GM19023 (cell line): Measurements from ENCODE around the gene HMGCS2.
"Not testable (repeated sequence)": the region's sequence is repeated elsewhere in the genome, so short reads cannot be mapped to it uniquely, and the experiment has no call there.

Experiments
- ATAC-seq: cut with Tn5 transposase; IDR thresholded peaks from one replicate; pipeline ENCODE4 v1.9.1; 2021; ENCODE audit warnings: mild to moderate bottlenecking, moderate library complexity; ENCODE audit not compliant: unreplicated experiment

The HMGCS2 gene

DNA sequence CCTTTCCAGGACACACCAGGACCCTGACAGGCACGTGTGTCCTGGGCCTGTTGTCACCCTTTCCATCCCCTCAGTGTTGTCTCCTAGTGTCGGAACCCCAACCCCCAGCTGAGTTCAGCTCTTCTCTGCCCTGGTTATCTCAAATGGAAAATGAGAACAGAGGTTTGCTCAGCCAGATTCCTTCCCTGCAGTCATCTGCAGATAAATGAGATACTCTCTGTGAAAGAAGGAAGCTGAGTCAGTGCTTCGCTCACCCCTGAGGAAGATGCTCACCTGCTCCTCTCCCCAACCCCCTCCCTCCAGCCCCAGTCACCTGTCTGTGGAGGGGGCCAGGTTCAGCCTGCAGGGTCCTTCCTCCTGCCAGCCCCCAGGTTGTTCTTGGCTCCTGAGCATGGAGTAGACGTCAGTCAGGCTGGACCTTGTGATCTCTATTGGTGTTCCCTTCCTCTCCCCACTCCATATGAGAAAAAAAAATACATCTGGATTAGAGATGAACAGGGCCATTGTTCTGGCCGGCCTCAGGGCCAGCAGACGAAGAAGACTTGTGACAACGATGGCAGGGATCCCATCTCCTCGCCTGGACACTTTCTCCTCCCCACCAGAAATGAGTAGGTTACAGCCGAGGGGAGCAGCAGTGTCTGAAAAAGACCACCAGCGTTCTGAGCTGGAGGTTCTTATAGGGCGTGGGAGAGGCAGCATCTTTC is 36.1 kb downstream of the HMGCS2 start:
- ATAC-seq = no peak

DNA sequence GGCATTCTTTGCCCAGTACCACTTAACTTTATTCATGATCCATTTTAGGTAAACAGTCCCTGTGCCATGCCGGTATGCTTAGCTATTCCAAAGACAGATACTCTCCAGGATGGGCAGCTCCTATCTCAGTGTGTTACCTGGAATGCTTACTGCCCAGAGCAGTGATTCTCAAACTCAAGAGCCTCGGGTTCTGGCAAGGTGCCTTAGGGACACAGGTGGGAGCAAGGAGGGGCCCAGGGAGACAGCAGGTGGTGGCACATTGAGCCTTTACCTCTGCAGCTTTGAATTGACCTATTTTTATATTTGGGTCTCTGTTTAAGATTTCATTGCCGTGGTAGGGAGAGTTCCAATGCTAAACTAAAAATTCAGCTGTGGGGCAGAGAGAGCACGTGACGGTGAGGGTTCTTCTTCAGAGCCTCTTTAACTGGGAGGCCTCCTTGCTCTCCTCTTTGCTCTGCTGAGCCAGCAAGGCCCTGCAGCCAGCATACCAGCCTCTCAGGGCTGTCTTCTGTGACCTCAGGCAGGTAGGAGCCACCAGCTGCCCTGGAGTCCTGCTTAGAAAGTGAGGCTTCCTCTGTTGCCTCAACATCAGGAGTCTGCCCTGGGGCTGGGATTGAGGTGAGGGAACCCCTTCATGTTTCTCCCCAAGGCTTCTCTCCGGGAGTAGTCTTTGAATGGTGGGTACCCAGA is 36.8 kb downstream of the HMGCS2 start:
- ATAC-seq = no peak

DNA sequence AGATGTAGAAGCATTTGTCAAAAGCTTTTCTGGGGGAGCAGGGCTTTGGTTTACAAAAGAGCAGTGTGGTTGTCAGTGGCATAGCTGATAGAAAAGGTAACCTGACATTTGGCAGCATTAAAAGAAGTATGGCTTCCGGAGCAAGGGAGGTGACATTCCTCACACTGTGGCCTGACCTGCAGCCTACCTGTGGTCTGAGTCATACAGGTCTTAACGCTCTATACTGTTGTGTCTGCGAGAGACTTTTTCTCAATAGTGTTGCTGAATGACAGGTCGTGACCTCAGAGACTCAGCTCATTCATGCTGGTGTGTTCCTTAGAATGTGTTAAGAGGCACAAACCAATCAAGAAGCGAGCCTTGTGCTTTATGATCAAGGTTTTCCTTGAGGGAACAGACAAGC is 37.6 kb downstream of the HMGCS2 start:
- no peak for ATAC-seq

DNA sequence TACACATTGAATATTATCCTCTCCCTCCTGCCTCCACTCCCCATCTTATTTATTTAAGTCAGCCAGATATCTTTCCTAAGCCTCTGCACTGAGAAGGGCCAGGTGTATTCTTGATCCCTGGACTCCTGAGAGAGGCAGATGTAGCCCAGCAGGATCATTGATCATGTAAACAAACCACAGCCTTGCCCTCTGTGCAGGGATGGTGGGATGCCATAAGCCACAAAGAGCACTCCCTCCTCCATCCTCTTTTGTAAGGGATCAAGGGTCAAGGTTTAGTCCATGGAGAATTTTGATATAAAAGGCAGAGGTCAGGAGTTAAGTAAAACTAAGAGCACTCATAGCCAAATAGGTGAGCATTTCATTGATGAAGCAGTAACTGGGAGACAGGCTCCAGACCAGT is 39.7 kb downstream of the HMGCS2 start:
- ATAC-seq = no peak

DNA sequence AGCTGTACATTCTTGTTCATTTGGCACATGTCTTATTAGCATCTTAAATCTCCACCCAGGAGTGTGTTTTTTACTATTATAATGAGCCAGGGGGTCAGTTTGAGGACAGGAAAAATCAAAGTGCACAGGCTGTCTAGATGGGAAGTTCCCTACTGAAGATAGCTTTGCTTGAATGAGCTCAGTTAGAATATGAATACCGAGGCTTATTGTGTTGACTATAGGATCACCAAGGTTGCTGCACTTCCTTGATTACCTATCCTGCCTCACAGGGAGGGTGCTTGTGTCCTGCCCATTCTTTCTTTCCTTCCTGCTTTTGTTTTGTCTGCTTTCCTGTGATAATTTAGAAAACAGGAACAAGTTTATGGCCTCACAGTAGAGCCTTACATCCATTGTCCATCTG is 40.7 kb downstream of the HMGCS2 start:
- no peak for ATAC-seq

DNA sequence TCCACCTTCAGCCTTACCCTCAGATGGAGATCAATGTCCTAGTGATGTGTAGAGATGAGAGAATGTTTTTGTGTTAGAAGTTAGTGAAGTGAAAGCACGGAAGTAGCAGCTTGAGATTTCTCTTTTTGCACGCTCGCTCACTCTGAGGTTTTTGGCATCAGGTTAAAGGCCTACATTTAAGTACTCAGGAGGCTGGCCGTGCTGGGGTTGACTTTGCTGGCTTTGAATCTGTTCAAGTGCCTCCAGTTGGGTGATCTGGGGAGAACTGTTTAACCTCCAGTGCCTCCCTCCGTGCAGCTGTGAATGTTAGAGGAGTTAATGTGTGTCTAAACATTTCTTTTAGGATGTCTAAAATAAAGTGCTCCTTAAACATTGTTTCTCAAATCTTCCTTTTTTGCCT is 43.1 kb downstream of the HMGCS2 start:
- ATAC-seq = no peak

DNA sequence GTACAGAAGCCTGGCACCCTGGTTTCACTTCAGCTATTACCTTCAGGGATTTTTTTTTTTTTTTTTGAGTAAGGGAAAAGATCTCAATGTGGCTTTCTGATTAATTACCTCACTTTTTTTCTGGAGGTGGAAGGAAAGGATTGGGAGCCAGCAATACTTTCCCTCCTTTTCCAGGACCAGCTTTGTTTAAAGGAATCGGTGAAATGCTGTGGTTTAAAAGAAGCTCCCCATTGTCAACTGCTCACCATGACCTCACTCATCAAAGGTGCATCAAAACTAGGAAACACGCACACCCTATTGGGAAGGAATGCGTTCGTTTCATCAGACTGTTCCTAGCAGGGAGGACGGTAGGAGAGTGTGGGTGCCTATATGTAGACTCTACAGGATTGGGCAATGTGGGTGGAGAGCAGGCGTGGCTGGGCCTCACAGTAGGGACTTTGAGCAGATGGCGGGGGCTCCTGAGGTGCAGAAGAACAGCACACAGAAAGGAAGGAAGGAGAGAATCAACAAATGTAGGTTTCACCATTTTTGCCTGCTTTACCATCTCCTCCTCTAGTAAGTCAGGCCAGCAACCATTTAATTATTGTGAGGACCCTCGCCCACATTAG is 44.0 kb downstream of the HMGCS2 start:
- no peak for ATAC-seq

DNA sequence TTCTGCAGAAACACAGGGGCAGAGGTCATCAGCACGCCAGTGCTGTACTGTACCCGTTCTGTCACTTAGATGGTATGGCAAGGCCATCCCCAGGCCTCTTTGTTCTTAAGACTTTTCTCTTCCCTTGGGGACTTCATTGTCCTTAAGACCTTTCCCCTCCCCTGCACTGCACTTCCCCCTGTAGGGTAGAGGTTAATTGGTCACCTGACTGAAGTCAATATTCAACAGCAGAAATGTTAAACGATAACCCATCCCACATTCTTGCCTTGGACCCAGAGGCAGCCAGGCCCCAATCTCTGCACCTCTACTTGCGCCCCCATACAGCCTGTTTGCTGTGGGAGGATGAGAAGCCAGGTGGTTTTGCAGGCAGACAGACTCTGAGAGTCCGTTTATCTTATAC is 46.8 kb downstream of the HMGCS2 start:
- ATAC-seq = no peak

DNA sequence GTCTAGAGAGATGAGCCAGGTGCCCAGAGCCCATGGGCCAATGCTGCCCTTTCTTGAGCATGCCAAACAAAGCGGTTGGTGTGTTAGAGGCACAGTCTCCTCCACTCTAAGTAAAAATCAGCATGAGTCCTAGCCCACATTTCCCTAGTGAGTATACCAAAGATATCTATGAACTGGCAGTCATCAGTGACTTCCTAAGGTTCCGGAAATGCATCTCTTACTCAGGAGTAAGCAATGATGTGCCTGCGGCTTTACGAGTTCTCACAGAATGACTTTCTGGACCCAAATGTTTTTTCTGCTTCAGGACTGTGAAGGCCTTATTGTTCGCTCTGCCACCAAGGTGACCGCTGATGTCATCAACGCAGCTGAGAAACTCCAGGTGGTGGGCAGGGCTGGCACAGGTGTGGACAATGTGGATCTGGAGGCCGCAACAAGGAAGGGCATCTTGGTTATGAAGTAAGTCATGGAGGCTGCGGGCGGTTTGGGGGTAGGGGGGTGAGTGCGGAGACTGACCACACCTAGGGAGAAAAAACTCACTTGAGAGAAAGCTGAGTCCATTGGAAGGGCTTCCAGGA is 47.8 kb downstream of the HMGCS2 start:
- ATAC-seq = no peak

DNA sequence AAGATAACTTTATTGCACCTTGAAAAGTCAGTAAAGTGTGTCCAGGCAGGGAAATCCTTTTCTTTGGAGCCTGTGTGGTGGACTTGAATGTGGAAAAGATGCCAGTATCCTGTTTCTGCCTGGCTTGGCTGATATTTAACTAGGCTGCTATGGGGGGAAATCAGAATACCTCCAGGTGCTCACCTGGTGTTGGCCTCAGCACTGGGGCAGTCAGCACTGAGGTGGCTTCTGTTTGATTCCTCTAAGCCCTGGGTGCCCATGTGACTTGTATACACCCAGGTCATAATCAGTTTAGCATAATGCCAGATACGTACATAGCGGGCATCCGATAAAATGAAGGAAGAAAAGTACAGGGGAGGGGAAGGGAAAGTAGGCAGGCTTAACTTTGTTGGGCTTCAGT is 49.7 kb downstream of the HMGCS2 start:
- ATAC-seq = no peak

DNA sequence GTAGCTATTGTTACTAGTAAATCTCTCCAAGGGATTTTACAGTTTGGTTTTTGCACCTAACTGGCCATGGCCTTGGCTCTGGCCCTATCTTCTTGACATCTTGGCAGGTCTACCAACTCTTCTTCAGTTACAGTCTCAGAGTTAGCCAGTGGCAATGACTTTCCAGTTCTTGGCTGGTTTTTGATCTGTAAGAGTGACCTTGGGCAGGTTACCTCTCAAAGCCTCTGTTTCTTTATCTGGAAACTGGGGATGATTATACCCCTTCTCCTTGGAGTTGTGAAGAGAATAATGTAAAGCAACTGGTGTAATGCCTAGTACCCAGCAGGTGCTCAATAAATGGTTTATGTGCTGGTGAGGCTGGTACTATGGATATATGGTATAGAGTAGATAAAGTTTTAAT is 50.3 kb downstream of the HMGCS2 start:
- ATAC-seq = no peak

DNA sequence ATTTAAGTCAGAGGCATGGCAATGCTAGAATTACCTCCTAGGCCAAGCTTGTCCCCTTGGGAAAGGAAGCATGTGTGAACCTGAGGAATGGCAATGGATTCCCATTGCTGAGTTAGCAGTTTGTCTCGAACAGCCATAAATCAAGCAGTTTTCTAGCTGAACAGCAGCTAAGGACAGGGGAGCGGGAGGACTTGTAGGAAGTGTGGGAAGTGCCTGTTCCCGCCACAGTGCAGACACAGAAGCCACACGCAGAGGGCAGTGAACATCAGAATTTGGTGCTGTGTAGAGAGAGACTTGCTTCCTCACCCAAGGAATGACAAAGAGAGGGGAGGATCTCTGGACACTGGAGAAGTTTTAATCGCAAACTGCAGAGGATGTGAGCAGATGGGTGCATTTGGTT is 53.2 kb downstream of the HMGCS2 start:
- no peak for ATAC-seq

DNA sequence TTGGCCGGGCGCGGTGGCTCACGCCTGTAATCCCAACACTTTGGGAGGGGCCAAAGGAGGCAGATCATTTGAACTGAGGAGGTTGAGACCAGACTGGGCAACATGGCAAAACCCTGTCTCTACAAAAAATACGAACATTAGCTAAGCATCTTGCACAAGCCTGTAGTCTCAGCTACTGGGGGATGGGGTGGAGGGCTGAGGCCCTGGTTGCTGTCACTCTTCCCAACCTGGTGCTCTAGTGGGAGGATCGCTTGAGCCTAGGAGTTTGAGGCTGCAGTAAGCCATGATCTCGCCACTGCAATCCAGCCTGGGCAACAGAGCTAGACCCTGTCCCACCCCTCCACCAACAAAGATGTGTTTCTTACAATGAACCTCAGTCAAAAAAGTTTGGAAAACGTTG is 54.1 kb downstream of the HMGCS2 start:
- ATAC-seq = no peak

DNA sequence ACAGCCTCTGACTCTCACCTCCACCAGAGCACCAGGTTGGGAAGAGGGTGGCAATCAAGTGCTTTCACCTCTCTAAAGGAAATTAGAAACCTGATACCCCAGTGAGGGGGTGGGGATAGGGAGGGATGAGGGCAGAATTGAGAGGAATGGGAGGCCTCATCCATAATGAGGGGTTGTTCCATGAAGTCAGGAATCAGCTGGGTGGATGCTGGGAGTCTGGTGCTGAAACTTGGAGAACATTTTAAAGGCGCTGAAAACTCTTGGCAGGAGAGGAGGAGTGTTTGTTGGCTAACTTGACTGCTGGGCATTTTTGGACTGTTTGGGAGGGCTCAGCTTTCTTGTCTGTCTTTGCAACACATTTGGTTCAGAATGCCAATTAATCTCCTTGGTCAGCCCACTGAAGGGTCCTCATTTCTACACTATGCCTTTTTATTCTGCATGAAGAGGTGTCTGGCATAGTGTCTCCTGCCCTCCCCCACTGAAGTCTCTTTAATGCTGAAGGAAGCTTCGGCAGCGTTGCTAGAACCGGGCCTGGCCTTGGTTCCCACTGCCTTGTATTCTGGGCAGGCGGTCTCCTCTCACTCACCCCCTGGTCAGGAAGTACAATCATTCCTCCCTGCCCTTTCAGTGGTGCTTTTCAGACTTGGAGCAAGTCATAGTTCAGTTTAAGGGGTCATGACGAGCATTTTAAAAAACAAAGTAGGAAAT is 54.8 kb downstream of the HMGCS2 start:
- no peak for ATAC-seq

DNA sequence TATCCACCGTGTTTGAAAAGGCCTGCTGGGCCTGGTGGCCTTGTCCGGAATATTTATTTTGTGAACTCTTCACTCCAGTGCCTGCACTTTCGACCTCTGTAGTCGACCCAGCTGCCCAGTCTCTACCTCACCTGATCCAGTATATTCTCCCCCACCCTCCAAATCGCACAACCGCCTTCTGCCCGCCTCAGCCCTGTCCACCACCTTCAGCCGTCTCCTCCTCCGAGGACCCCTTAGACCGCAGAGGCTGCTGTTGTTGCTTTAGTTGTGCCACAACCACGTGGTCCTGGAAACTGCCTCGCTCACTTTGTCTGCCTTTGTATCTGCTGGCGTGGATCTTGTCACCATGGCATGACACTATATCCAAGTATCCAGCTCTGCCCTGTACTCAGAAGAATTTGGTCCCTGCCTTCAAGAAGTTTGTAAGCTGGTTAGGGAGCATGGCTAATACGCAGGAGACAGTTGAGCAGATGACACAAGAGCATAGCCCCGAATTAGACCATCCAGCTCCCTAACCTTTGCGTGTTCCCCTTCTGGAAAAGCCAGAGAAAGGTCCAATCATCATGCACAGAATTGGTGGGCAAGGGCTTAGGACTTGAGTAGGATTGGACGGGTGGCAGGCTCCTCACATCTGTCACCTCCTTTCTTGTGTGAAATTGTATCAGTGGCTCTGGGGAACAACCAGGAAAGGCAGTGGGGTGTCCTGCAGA is 55.5 kb downstream of the HMGCS2 start:
- ATAC-seq = no peak

DNA sequence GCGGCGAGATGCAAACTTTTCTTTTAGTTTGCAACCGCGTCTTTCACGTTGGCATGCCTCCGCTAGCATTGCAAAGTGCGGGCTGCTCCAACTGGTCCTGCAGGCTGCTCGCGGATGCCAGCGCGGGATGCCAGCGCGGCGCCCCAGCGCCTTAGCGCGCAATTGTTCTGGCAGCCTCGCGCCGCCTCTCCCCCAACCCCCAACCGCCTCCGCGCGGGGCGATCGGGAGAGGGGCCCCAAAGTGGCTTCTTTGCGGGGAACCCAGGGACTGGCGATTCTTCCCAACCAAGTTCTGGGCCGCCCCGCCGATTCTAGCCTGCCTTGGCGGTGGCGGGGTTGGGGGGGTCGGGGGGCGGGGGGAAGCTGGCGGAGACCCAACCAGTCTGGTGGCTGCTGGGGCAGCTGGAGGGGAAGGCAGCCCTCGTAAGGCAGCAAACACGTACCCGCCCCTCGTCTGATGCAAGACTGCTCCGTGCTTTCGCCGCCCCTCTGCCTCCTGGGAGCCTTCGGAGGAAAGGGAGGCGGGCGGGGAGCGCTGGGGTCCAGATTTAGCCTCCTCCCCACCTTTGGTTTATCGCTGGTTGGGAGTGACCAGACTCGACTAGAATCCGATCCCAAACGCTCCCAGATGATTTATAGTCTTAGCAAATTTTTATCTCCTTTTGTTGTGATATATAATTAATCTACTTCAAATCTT is 56.2 kb downstream of the HMGCS2 start:
- peak; percentile 39 for ATAC-seq

DNA sequence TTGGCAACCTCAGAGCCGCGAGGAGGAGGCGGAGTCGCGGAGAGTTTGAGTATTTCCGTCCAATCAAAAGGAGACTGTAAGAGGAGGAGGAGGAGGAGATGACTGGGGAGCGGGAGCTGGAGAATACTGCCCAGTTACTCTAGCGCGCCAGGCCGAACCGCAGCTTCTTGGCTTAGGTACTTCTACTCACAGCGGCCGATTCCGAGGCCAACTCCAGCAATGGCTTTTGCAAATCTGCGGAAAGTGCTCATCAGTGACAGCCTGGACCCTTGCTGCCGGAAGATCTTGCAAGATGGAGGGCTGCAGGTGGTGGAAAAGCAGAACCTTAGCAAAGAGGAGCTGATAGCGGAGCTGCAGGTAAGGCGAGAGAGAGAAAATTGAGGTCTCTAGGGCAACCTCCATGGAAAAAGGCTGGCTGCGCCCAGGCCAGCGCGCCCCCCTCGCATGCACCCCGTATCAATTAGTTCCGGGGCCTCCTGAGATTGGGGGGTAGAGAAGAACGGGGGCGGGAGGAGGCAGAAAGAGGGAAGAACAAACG is 56.8 kb downstream of the HMGCS2 start, which contains the start of gene PHGDH:
Gene PHGDH (plus strand): TSS at position 131 of the 538 bp plus-strand sequence. CDS start 89 bp downstream, at position 220.
- ATAC-seq = peak; percentile 76

DNA sequence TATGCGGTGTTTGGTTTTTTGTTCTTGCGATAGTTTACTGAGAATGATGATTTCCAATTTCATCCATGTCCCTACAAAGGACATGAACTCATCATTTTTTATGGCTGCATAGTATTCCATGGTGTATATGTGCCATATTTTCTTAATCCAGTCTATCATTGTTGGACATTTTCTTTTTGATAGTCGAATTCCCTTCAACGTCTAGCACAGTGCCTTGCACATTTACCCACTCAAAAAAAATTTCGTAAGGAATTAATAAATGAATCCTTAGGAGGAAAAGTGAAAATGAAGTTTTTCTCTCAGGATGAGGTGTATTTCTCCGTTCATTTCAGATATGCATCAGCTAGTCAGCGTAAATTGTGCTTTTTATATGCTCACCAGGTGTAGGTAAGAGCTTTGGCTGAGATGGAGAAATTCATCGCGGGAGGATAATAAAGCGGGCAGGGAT is 57.3 kb downstream of the HMGCS2 start:
- not testable (repeated sequence) for ATAC-seq

DNA sequence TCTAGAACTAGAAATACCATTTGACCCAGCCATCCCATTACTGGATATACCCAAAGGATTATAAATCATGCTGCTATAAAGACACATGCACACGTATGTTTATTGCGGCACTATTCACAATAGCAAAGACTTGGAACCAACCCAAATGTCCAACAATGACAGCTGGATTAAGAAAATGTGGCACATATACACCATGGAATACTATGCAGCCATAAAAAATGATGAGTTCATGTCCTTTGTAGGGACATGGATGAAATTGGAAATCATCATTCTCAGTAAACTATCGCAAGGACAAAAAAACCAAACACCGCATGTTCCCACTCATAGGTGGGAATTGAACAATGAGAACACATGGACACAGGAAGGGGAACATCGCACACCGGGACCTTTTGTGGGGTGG is 62.1 kb downstream of the HMGCS2 start:
- not testable (repeated sequence) for ATAC-seq
